ENCODE measurements around the gene ATG16L2.
"Not testable (repeated sequence)": the region's sequence is repeated elsewhere in the genome, so short reads cannot be mapped to it uniquely, and the experiment has no call there.

The ATG16L2 gene

GRCh38 chr11:72826191-72826941 is 12.2 kb downstream of the ATG16L2 start:
- DNase-seq (ENCODE audit: low spot score) = no peak

GRCh38 chr11:72826942-72827480 is 12.8 kb downstream of the ATG16L2 start:
- DNase-seq (ENCODE audit: low spot score) = no peak

GRCh38 chr11:72827656-72828055 is 13.4 kb downstream of the ATG16L2 start:
- DNase-seq (ENCODE audit: low spot score) = not testable (repeated sequence)

- no peak for DNase-seq (ENCODE audit: low spot score)
Observed at GRCh38 chr11:72828081-72828567, 13.9 kb downstream of the ATG16L2 start.

- no peak for DNase-seq (ENCODE audit: low spot score)
Observed at GRCh38 chr11:72828692-72829101, 14.5 kb downstream of the ATG16L2 start.

GRCh38 chr11:72829178-72829577 is 15.0 kb downstream of the ATG16L2 start:
- no peak for DNase-seq (ENCODE audit: low spot score)

GRCh38 chr11:72829884-72830533 is 15.8 kb downstream of the ATG16L2 start:
- no peak for DNase-seq (ENCODE audit: low spot score)

- DNase-seq (ENCODE audit: low spot score) = peak; percentile 88
Observed at GRCh38 chr11:72831521-72832300, 17.5 kb downstream of the ATG16L2 start.

- DNase-seq (ENCODE audit: low spot score) = no peak
Observed at GRCh38 chr11:72832301-72833082, 18.3 kb downstream of the ATG16L2 start.

GRCh38 chr11:72833083-72833733 is 19.0 kb downstream of the ATG16L2 start:
- DNase-seq (ENCODE audit: low spot score) = no peak

GRCh38 chr11:72833811-72834493 is 19.7 kb downstream of the ATG16L2 start:
- no peak for DNase-seq (ENCODE audit: low spot score)

- DNase-seq (ENCODE audit: low spot score) = no peak
Observed at GRCh38 chr11:72834905-72835304, 20.7 kb downstream of the ATG16L2 start.

- no peak for DNase-seq (ENCODE audit: low spot score)
Observed at GRCh38 chr11:72836111-72836510, 21.9 kb downstream of the ATG16L2 start.

- no peak for DNase-seq (ENCODE audit: low spot score)
Observed at GRCh38 chr11:72838691-72839305, 24.6 kb downstream of the ATG16L2 start.

- peak; percentile 73 for DNase-seq (ENCODE audit: low spot score)
Observed at GRCh38 chr11:72840780-72841179, 26.6 kb downstream of the ATG16L2 start.

- DNase-seq (ENCODE audit: low spot score) = no peak
Observed at GRCh38 chr11:72841397-72841796, 27.2 kb downstream of the ATG16L2 start.

- DNase-seq (ENCODE audit: low spot score) = no peak
Observed at GRCh38 chr11:72842126-72842525, 27.9 kb downstream of the ATG16L2 start.

GRCh38 chr11:72842653-72843330 is 28.6 kb downstream of the ATG16L2 start:
- no peak for DNase-seq (ENCODE audit: low spot score)

- peak; percentile 27 for DNase-seq (ENCODE audit: low spot score)
Observed at GRCh38 chr11:72844356-72844755, 30.1 kb downstream of the ATG16L2 start.

Data from GM03348 (cell line).